ENCODE measurements around the gene ATP9B.

The ATP9B gene

DNA sequence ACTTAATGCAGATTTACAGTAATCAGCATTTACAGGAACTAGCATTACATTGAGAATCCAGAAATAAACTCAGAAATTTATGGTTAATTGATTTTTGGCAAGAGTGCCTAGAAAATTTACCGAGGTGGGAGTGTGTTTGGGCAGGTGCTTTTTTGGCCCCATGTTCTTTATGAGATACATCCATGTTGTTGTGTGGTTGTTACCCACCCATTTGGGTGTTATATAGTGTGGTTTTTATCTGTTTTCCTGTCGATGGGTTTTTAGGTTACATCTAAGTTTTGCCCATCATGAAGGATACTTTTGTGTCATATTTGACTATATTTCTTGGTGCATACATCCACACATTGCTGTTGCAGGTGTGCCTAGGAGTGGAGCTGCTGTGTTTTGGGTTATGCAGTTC, 82.0 kb downstream of the ATP9B start (continued):
- TF ChIP-seq, protein P1, sequence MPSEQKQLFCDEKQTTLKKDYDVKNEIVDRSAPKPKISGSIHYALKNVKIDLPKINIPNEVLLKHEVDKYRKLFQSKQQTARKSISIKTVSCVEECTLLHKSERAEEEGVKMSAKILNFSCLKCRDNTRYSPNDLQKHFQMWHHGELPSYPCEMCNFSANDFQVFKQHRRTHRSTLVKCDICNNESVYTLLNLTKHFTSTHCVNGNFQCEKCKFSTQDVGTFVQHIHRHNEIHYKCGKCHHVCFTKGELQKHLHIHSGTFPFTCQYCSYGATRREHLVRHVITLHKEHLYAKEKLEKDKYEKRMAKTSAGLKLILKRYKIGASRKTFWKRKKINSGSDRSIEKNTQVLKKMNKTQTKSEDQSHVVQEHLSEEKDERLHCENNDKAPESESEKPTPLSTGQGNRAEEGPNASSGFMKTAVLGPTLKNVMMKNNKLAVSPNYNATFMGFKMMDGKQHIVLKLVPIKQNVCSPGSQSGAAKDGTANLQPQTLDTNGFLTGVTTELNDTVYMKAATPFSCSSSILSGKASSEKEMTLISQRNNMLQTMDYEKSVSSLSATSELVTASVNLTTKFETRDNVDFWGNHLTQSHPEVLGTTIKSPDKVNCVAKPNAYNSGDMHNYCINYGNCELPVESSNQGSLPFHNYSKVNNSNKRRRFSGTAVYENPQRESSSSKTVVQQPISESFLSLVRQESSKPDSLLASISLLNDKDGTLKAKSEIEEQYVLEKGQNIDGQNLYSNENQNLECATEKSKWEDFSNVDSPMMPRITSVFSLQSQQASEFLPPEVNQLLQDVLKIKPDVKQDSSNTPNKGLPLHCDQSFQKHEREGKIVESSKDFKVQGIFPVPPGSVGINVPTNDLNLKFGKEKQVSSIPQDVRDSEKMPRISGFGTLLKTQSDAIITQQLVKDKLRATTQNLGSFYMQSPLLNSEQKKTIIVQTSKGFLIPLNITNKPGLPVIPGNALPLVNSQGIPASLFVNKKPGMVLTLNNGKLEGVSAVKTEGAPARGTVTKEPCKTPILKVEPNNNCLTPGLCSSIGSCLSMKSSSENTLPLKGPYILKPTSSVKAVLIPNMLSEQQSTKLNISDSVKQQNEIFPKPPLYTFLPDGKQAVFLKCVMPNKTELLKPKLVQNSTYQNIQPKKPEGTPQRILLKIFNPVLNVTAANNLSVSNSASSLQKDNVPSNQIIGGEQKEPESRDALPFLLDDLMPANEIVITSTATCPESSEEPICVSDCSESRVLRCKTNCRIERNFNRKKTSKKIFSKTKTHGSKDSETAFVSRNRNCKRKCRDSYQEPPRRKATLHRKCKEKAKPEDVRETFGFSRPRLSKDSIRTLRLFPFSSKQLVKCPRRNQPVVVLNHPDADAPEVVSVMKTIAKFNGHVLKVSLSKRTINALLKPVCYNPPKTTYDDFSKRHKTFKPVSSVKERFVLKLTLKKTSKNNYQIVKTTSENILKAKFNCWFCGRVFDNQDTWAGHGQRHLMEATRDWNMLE (tag by site-specific recombination; conservative IDR thresholded peaks at IDR 0.05; ENCODE audit: low read depth) = no peak
- no peak for TF ChIP-seq ZNF214 (tag by site-specific recombination; IDR thresholded peaks at IDR 0.05; ENCODE audit: borderline replicate concordance)
- no peak for TF ChIP-seq ZBTB1 (tag by site-specific recombination; IDR thresholded peaks at IDR 0.05)
- no peak for TF ChIP-seq ZNF660 (tag by site-specific recombination; IDR thresholded peaks at IDR 0.05)
- TF ChIP-seq ZNF248 (tag by site-specific recombination; IDR thresholded peaks at IDR 0.05) = no peak
- TF ChIP-seq ZSCAN16 (tag by site-specific recombination; IDR thresholded peaks at IDR 0.05) = no peak
- TF ChIP-seq ZNF677 (tag by site-specific recombination; IDR thresholded peaks at IDR 0.05) = no peak
- TF ChIP-seq ZBTB21 (tag by site-specific recombination; IDR thresholded peaks at IDR 0.05) = no peak

DNA sequence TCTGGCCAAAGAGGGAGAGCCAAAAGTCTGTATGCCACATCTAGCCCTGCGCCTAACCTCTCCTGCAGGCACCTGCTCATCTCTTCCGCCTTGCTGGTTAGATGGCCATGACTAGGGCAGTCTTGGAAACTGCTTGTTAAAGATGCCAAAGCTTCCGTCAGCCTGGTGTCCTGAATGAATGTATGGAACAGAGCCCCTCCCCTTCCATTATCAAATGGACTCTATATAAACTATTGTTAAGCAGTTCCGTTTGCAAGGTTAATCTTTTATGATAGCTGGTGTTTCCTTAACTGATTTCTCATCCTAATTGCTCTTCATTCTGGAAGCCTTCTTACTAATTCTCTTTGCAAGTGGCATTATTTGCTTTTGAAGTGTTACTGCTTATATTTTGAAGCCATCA, 87.1 kb downstream of the ATP9B start:
- CTCF ChIA-PET = no interaction called here
- TF ChIP-seq KLF8 (tag by site-specific recombination; IDR thresholded peaks at IDR 0.05) (no peak), ZNF175 (tag by site-specific recombination; IDR thresholded peaks at IDR 0.05) (no peak), ZFP37 (tag by site-specific recombination; IDR thresholded peaks at IDR 0.05) (no peak), GLI2 (tag by site-specific recombination; IDR thresholded peaks at IDR 0.05; ENCODE audit: borderline replicate concordance, low read depth) (no peak), ZNF184 (tag by site-specific recombination; IDR thresholded peaks at IDR 0.05) (no peak), ZNF473 (tag by site-specific recombination; IDR thresholded peaks at IDR 0.05) (no peak)
- TF ChIP-seq, protein P2, sequence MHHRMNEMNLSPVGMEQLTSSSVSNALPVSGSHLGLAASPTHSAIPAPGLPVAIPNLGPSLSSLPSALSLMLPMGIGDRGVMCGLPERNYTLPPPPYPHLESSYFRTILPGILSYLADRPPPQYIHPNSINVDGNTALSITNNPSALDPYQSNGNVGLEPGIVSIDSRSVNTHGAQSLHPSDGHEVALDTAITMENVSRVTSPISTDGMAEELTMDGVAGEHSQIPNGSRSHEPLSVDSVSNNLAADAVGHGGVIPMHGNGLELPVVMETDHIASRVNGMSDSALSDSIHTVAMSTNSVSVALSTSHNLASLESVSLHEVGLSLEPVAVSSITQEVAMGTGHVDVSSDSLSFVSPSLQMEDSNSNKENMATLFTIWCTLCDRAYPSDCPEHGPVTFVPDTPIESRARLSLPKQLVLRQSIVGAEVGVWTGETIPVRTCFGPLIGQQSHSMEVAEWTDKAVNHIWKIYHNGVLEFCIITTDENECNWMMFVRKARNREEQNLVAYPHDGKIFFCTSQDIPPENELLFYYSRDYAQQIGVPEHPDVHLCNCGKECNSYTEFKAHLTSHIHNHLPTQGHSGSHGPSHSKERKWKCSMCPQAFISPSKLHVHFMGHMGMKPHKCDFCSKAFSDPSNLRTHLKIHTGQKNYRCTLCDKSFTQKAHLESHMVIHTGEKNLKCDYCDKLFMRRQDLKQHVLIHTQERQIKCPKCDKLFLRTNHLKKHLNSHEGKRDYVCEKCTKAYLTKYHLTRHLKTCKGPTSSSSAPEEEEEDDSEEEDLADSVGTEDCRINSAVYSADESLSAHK (tag by site-specific recombination; IDR thresholded peaks at IDR 0.05) = no peak
- TF ChIP-seq, protein P3, sequence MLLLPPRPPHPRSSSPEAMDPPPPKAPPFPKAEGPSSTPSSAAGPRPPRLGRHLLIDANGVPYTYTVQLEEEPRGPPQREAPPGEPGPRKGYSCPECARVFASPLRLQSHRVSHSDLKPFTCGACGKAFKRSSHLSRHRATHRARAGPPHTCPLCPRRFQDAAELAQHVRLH (tag by site-specific recombination; IDR thresholded peaks at IDR 0.05) = no peak
- H3K9me3 ChIP-seq (ENCODE audit: control insufficient read depth, insufficient read depth, low read depth, low read length) = no peaks in the 10 kb centered on the region
- peaks cover 0 to 4% of the 10 kb centered on the region in 2 experiments; a peak in 2 of 3 replicates for H3K36me3 ChIP-seq (ENCODE audit: control insufficient read depth in 2 of 2, insufficient read depth in 1 of 2, low read length in 2 of 2)
- POLR2A ChIA-PET = no interaction called here
- peaks cover 3% of the 10 kb centered on the region; the same call in 1 of the 2 replicates for H3K4me1 ChIP-seq (ENCODE audit: control insufficient read depth, insufficient read depth, low read length)
- H3K27ac ChIP-seq (ENCODE audit: extremely low read depth, low read depth, low read length) = no peak overlapping the region
- no peak overlapping the region for H3K4me3 ChIP-seq (ENCODE audit: low read depth, low read length)

DNA sequence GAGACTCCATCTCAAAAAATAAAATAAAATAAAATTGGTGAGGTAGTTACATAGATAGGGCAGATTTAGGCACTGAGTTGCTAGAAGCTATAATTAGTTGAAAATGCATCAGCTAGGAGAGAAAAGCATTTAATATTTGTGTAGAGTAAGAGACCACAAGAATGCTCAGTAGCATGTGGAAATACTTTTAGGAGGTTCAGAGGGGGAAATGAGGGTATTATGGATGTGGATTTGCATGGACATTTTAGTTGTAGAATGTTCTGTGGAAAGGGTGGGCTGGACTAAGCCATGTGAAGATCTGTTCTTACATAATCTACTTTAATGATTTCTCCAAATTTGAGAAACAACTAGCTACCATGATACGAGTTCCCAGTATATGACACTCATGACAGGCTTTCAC, 95.5 kb downstream of the ATP9B start:
- POLR2A ChIA-PET = no interaction called here
- H3K4me3 ChIP-seq (ENCODE audit: low read depth, low read length) = no peak overlapping the region
- H3K27ac ChIP-seq (ENCODE audit: extremely low read depth, low read depth, low read length) = no peak overlapping the region
- no peaks in the 10 kb centered on the region for H3K4me1 ChIP-seq (ENCODE audit: control insufficient read depth, insufficient read depth, low read length)
- CTCF ChIA-PET = no interaction called here
- no peaks in the 10 kb centered on the region for H3K9me3 ChIP-seq (ENCODE audit: control insufficient read depth, insufficient read depth, low read depth, low read length)
- H3K36me3 ChIP-seq (ENCODE audit: control insufficient read depth in 2 of 2, insufficient read depth in 1 of 2, low read length in 2 of 2) = peaks cover 0 to 14% of the 10 kb centered on the region in 2 experiments; a peak in 1 of 3 replicates
- no peak for TF ChIP-seq ZNF174 (tag by site-specific recombination; IDR thresholded peaks at IDR 0.05)
- TF ChIP-seq ZNF433 (tag by site-specific recombination; IDR thresholded peaks at IDR 0.05; ENCODE audit: low read depth) = no peak
- TF ChIP-seq ZSCAN16 (tag by site-specific recombination; IDR thresholded peaks at IDR 0.05) = no peak
- no peak for TF ChIP-seq ZNF335 (tag by site-specific recombination; conservative IDR thresholded peaks at IDR 0.05)
- no peak for TF ChIP-seq ZBTB1 (tag by site-specific recombination; IDR thresholded peaks at IDR 0.05)
- no peak for TF ChIP-seq ZNF792 (tag by site-specific recombination; IDR thresholded peaks at IDR 0.05)
- TF ChIP-seq, protein P4, sequence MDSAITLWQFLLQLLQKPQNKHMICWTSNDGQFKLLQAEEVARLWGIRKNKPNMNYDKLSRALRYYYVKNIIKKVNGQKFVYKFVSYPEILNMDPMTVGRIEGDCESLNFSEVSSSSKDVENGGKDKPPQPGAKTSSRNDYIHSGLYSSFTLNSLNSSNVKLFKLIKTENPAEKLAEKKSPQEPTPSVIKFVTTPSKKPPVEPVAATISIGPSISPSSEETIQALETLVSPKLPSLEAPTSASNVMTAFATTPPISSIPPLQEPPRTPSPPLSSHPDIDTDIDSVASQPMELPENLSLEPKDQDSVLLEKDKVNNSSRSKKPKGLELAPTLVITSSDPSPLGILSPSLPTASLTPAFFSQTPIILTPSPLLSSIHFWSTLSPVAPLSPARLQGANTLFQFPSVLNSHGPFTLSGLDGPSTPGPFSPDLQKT (IDR thresholded peaks at IDR 0.05; ENCODE audit: borderline replicate concordance, low read depth, low read length) = no peak
- no peak for TF ChIP-seq ZNF391 (tag by site-specific recombination; IDR thresholded peaks at IDR 0.05; ENCODE audit: borderline replicate concordance, low read depth)

All from HEK293 (cell line).